ENCODE data around the gene CALML5.

CALML5 gene

DNA sequence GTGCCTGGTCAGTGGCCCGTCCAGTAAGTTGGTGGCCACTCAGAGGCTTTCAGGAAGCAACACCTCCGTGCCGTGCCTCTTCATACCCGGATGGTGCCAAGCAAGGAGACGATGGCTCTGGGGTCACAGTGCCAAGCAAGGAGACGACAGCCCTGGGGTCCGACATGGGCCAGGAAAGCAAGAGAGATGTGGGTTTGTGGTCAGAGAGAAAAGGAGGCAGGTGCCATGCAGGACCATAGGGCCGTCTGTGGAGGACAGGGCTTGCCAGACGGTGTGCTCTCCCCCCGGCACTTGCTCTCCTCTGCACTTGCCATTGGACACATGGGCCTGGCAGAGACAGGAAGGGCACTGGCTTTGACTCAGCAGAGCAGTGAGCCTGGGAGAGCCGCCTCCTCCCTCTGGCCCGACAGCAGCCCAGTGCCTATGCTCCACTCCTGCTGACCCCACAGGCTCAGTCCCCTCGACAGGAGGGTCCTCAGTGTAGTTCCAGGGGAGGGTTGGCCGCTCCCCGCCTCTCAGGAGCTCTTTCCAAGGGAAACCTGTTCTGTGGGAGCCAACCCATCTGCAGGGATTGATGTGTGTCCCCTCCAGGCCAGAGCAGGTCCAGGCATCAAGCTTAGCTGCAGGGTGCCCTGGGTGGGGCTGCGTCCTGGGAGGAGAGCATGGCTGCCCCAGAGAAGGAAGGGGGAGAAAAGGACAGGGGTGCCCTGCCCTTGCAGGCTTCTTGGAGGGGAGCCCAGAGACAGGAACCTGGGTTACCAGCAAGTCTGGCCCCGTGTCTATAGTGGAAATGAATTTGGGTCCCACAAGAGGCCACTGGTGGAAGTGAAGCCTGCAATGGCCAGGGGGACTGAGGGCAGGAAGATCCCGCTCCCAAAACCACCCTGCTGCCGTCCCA is 7.6 kb upstream of the CALML5 start:
- peak in 1 of 2 donors; percentile 61 for DNase-seq
- Histone ChIP-seq H3K9me3 (no peaks in the 10 kb centered on the region), H3K27ac (no peak overlapping the region), H3K4me1 (peaks cover 0 to 24% (median 0%) of the 10 kb centered on the region in 4 donors), H3K27me3 (no peaks in the 10 kb centered on the region), H3K4me3 (no peak overlapping the region), H3K36me3 (no peaks in the 10 kb centered on the region)
- TF ChIP-seq, protein P1, sequence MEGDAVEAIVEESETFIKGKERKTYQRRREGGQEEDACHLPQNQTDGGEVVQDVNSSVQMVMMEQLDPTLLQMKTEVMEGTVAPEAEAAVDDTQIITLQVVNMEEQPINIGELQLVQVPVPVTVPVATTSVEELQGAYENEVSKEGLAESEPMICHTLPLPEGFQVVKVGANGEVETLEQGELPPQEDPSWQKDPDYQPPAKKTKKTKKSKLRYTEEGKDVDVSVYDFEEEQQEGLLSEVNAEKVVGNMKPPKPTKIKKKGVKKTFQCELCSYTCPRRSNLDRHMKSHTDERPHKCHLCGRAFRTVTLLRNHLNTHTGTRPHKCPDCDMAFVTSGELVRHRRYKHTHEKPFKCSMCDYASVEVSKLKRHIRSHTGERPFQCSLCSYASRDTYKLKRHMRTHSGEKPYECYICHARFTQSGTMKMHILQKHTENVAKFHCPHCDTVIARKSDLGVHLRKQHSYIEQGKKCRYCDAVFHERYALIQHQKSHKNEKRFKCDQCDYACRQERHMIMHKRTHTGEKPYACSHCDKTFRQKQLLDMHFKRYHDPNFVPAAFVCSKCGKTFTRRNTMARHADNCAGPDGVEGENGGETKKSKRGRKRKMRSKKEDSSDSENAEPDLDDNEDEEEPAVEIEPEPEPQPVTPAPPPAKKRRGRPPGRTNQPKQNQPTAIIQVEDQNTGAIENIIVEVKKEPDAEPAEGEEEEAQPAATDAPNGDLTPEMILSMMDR (IDR thresholded peaks at IDR 0.05), result no peak
- intact Hi-C loops (cut with DNase I; ENCODE audit: low total_unique reads), result no loop called here

DNA sequence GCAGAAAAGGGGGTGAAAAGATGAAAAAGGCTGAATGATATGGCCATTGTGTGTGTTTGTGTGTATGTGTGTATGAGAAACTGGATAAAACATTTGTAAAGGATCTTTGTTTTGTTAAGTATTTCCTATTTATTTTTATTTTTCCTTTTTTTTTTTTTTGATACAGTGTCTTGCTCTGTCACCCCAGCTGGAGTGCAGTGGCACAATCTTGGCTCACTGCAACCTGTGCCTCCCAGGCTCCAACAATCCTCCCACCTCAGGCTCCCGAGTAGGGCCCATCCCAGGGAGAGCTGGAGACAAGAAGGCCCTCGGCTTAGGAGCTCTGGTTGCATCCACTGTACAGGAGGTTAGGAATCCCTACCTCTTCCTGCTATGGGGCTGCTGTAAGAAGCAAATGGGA is 6.9 kb upstream of the CALML5 start:
- DNase-seq, result no peak
- H3K9me3 ChIP-seq, result no peaks in the 10 kb centered on the region
- no peak overlapping the region for H3K4me3 ChIP-seq
- no peaks in the 10 kb centered on the region for H3K27me3 ChIP-seq
- H3K4me1 ChIP-seq, result peaks cover 0 to 24% (median 0%) of the 10 kb centered on the region in 4 donors
- no peak overlapping the region for H3K27ac ChIP-seq
- TF ChIP-seq, protein P1 (IDR thresholded peaks at IDR 0.05), result no peak
- intact Hi-C loops (cut with DNase I; ENCODE audit: low total_unique reads), result no loop called here
- no peaks in the 10 kb centered on the region for H3K36me3 ChIP-seq

DNA sequence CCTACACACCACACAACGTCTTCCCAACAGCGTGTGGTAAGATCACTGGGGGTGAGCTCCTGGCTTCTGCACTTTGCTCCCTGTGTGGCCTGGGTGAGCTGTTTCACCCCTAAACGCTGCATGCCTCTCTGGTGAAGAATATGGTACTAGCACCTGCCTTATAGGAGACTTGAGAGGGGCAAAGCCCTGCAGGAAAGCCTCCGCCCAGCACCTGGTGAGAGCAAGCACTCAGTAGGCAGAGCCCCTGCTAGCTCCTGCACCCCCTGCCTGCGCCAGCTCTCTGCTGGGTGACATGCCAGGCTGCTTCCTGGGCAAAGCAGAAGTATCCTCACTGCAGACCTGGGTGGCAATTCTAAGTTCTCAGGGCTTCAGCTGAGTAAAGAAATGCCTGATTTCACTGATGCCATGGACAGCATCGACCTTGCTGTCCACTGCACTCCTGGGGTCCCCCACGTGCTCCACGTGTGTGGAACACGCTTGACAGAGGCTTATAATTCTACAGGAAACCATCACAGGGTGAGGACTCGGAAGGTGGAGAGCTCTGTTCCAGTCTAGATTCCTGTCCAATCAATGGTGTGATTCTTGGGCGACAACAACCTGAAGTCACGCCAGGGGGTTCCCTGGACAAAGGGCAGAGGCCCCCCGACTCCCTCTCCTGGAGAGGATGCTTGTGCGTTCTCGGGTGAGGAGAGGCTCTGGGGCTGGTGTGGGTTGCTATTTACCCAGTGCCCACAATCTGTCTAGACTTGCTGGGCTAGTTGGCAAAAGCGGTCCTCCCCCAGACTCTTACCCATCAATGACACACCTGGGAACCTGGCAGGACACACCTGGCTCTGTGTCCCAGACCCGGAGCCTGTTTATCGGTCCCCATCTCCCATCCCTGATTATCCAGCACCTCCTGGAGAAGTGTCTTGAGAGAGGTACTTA is 5.0 kb upstream of the CALML5 start:
- TF ChIP-seq, protein P1 (IDR thresholded peaks at IDR 0.05), result no peak
- Histone ChIP-seq H3K27ac (no peak overlapping the region), H3K4me3 (no peak overlapping the region), H3K27me3 (no peaks in the 10 kb centered on the region), H3K4me1 (peaks cover 0 to 28% (median 0%) of the 10 kb centered on the region in 4 donors), H3K36me3 (no peaks in the 10 kb centered on the region), H3K9me3 (no peaks in the 10 kb centered on the region)
- DNase-seq, result peak in 1 of 2 donors; percentile 39
- intact Hi-C loops (cut with DNase I; ENCODE audit: low total_unique reads), result no loop called here

- intact Hi-C loops (cut with DNase I; ENCODE audit: low total_unique reads), result no loop called here
- Histone ChIP-seq H3K27ac (no peak overlapping the region), H3K27me3 (no peaks in the 10 kb centered on the region), H3K4me1 (peaks cover 0 to 33% (median 0%) of the 10 kb centered on the region in 4 donors), H3K36me3 (no peaks in the 10 kb centered on the region), H3K9me3 (no peaks in the 10 kb centered on the region), H3K4me3 (no peak overlapping the region)
- TF ChIP-seq, protein P1 (IDR thresholded peaks at IDR 0.05), result no peak
- DNase-seq, result peak in 1 of 2 donors; percentile 42
Measured at GRCh38 chr10:5503477-5503835, 4.1 kb upstream of the CALML5 start.

- TF ChIP-seq, protein P1 (IDR thresholded peaks at IDR 0.05), result no peak
- no peak overlapping the region for H3K4me3 ChIP-seq
- intact Hi-C loops (cut with DNase I; ENCODE audit: low total_unique reads), result no loop called here
Measured at GRCh38 chr10:5502571-5503476, 3.5 kb upstream of the CALML5 start.

More at GRCh38 chr10:5502571-5503476, 3.5 kb upstream of the CALML5 start:
- Histone ChIP-seq H3K4me1 (peaks cover 0 to 33% (median 0%) of the 10 kb centered on the region in 4 donors), H3K27me3 (no peaks in the 10 kb centered on the region), H3K36me3 (no peaks in the 10 kb centered on the region), H3K27ac (no peak overlapping the region), H3K9me3 (no peaks in the 10 kb centered on the region)
- DNase-seq, result peak in 1 of 2 donors; percentile 53
